ENCODE results near the gene RGL1.

RGL1 gene

GRCh38 chr1:183889095-183889494 lies 84.2 kb downstream of the RGL1 start:
- DNase-seq (ENCODE audit: low read depth) = no peak

GRCh38 chr1:183891158-183891856 lies 86.4 kb downstream of the RGL1 start:
- DNase-seq (ENCODE audit: low read depth) = no peak

- no peak for DNase-seq (ENCODE audit: low read depth)
These were observed 87.5 kb downstream of the RGL1 start for GRCh38 chr1:183892351-183892793.

GRCh38 chr1:183893561-183894289 lies 88.8 kb downstream of the RGL1 start:
- no peak for DNase-seq (ENCODE audit: low read depth)

GRCh38 chr1:183894290-183894565 lies 89.3 kb downstream of the RGL1 start:
- DNase-seq (ENCODE audit: low read depth) = no peak

- no peak for DNase-seq (ENCODE audit: low read depth)
These were observed 91.6 kb downstream of the RGL1 start for GRCh38 chr1:183896466-183897048.

- no peak for DNase-seq (ENCODE audit: low read depth)
These were observed 93.1 kb downstream of the RGL1 start for GRCh38 chr1:183898001-183898396.

GRCh38 chr1:183898610-183899009 lies 93.7 kb downstream of the RGL1 start:
- DNase-seq (ENCODE audit: low read depth) = no peak

- no peak for DNase-seq (ENCODE audit: low read depth)
These were observed 96.9 kb downstream of the RGL1 start for GRCh38 chr1:183901748-183902330.

- DNase-seq (ENCODE audit: low read depth) = no peak
These were observed 98.2 kb downstream of the RGL1 start for GRCh38 chr1:183903101-183903500.

GRCh38 chr1:183905508-183906113 lies 100.7 kb downstream of the RGL1 start:
- no peak for DNase-seq (ENCODE audit: low read depth)

- DNase-seq (ENCODE audit: low read depth) = no peak
These were observed 102.2 kb downstream of the RGL1 start for GRCh38 chr1:183907070-183907469.

GRCh38 chr1:183908079-183908478 lies 103.2 kb downstream of the RGL1 start:
- no peak for DNase-seq (ENCODE audit: low read depth)

- no peak for DNase-seq (ENCODE audit: low read depth)
These were observed 104.8 kb downstream of the RGL1 start for GRCh38 chr1:183909672-183910071.

GRCh38 chr1:183910845-183911244 lies 105.9 kb downstream of the RGL1 start:
- no peak for DNase-seq (ENCODE audit: low read depth)

GRCh38 chr1:183911285-183911684 lies 106.4 kb downstream of the RGL1 start:
- no peak for DNase-seq (ENCODE audit: low read depth)

- no peak for DNase-seq (ENCODE audit: low read depth)
These were observed 107.5 kb downstream of the RGL1 start for GRCh38 chr1:183912265-183912886.

GRCh38 chr1:183913567-183913993 lies 108.7 kb downstream of the RGL1 start:
- DNase-seq (ENCODE audit: low read depth) = no peak

GRCh38 chr1:183914276-183914675 lies 109.4 kb downstream of the RGL1 start:
- DNase-seq (ENCODE audit: low read depth) = no peak

GRCh38 chr1:183914891-183915290 lies 110.0 kb downstream of the RGL1 start:
- no peak for DNase-seq (ENCODE audit: low read depth)

GRCh38 chr1:183915625-183916510 lies 110.9 kb downstream of the RGL1 start:
- peak; percentile 15 for DNase-seq (ENCODE audit: low read depth)

Data from stimulated activated CD8-positive, alpha-beta memory T cell treated with anti-CD3 and anti-CD28 coated beads, Interleukin-12 subunit alpha, Interleukin-12 subunit beta, amount 100 ng/mL, for 4 hours (primary cell).